GM18499 (cell line): ENCODE data around the gene ANGPTL1.
"Not testable (repeated sequence)": the region's sequence is repeated elsewhere in the genome, so short reads cannot be mapped to it uniquely, and the experiment has no call there.

ENCODE experiments used
- ATAC-seq: cut with Tn5 transposase; IDR thresholded peaks from one replicate; pipeline ENCODE4 v1.9.1; 2021; ENCODE audit warnings: moderate number of reproducible peaks; ENCODE audit not compliant: insufficient read depth, unreplicated experiment

ANGPTL1 gene

DNA sequence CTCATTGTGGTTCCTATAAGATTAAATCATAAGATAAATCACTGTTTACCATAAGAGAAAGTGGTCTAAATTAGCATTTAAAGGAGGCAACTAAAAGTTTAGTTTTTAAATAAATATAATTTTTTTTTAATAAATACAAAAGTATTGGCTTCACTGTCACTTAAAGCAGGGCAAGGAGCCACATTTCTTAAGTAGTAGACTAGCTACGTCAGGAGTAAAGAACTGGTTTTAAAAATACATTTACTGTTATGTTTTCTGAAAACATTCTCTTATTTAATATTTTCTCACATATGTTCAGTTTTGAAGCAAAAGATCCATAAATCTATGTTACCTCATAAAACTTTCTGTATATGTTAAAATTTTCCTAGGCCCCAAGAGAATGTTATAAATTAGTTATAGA is 2.2 kb downstream of the ANGPTL1 start:
- ATAC-seq, result no peak

- no peak for ATAC-seq
Measured at GRCh38 chr1:178867670-178868069, 3.2 kb downstream of the ANGPTL1 start.

GRCh38 chr1:178864326-178864725 is 6.6 kb downstream of the ANGPTL1 start:
- ATAC-seq, result no peak

DNA sequence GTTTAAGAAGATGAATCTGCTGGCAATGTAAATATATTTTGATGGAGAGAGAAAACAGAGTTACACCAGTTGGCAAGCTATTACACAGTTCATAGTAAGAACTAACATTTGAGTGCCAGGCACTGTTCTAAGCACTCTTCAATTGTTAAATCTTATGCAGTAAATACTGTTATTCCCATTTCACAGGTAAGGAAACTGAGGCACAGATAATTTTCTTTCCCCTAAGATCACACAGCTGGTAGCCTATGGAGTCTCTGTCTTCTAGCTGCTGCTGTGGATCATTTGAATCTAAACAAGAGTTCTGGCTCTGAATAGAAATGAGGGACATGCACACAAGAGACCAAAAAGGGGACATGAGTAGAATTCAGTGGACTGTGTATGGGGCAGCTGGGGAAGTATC is 8.0 kb downstream of the ANGPTL1 start:
- ATAC-seq, result no peak

DNA sequence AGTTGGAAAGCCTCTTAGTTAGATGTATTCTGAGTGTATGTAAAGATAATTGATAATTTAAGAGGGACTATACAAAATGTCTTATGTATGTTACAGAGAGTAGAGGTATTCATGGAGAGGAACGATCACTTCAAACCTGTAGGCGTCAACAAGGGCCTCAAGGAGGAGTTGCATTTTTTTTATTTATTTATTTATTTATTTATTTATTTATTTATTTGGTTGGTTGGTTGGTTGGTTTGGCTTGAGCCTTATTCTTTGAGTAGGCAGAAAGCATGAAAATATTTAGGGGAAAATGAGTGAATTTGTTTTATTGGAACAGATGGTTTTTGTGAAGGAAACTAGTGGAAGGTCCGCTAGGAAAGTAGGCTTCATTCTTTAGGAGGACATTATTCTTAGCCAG is 8.5 kb downstream of the ANGPTL1 start:
- no peak for ATAC-seq

GRCh38 chr1:178857126-178857525 is 13.8 kb downstream of the ANGPTL1 start:
- ATAC-seq, result no peak

DNA sequence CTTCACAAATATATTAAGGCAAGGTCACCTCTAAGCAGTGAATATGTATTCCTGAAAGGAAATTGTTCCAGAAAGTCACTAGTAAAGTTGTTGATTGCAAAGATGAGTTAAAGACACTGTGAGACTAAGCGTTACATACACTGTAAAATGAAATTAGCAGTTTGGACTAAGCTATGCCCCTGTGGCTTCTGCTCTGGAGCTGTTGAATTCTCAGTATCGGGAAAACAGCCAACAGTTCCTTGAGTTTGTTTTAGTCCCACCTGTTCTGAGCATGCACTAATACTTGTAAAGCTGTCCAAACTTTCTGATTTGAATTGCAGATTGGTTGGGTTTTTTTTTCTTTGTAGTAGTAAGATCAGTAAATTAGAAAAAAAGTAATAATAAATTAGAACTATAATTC is 21.0 kb downstream of the ANGPTL1 start:
- ATAC-seq, result no peak

GRCh38 chr1:178847919-178848318 is 23.0 kb downstream of the ANGPTL1 start:
- not testable (repeated sequence) for ATAC-seq

DNA sequence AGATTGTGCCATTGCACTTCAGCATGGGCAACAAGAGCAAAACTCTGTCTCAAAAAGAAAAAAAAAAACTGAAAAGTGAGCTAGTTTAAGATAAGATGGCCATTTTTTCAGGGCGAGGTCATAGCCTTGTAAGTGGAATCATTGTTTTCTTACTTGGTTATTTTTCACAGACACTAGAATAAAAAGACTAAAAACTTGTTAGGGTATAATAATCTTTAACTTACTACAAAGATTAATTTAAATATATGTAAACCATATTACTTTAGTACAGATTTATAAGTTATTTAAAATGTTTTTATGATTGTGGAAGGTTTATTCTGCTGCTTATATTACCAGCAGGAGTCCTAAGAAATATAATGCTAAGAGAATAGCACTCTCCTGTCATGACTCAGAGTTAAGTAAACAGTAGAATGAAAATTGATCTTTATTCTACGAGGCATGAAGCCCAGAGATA is 23.5 kb downstream of the ANGPTL1 start:
- ATAC-seq, result no peak

DNA sequence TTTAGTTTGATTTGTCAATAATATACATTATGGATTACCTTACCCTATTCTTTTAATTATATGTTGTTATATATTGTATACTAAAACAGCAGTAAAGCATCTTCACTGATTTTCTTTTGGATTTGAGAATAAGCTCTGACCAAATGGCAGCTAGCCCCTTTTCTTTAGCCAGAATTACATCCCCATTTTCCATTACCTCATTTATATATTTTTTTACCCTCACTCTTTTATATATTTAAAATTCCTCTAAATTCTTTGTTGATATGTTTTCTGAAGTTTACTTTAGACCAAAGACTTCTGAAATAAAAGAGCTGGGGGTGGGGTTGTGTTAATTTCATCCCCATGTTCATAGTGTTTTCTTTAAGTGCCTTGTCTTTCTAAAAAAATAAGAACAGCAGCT is 24.6 kb downstream of the ANGPTL1 start:
- no peak for ATAC-seq

DNA sequence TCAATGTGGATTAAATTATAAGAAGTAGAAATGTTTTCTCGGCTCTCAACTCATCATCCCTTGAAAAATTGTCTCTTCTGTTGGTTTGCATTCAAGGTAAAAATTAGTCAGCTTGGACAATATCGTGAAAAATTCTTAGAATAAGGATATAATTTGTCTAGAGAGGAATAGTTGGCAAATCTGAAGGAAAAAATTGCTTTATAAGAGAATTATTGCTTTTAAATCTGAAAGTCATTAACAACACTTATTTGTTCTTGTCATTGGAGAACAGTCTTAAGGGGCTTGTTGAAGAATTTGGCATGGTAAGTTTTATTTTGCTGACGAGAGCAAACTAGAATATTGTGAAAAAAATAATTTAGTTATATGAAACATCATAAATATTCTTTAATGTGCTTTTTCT is 26.4 kb downstream of the ANGPTL1 start:
- no peak for ATAC-seq

DNA sequence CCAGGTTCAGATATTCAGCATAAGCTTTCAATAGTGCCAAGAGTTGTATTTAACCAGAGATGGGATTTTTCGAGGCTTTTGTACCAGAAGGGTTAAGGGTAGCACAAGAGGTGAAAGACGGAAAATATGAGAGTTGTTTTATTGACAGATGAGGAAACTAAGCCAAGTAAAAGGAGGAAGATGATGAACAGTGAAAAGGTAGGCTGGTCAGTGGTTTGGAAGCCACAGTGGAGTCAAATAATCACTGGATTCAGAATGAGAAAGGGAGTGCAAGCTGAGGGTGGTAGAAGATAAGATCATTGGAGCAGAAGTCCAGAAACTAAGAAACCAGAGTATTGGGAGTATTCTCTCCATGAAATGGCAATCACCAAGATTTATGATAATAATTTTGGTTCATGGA is 45.7 kb downstream of the ANGPTL1 start:
- ATAC-seq, result no peak

DNA sequence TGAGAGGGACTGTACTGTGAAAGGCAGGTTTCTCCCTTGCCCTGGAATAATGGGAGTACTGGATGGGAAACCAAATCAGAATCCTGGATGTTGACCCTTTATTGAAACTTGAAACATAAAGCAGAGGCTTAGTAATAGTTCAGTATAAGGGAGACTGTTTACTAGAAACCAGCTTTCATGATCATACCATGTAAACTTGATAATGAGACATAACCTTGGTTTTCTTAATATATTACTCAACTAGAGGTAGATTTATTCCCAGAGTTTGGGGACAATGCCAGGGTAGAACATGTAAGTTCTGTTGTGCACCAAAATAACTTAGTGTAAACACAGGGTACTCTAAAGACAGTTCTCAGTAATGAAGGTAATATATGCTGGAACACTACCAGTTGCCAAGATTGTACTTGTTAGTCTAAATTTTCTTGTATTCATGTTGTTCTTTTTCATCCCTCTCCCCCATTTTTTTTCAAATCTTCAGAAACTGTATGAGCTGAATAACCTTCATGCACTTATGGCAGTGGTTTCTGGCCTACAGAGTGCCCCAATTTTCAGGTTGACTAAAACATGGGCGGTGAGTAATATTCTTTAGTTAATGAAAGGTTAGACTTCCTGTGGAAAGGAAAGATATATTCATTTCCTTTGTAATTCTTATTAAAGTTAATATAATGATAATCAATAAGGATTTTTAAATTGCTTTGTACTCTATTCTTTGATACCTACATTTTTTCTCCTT is 49.6 kb downstream of the ANGPTL1 start:
- no peak for ATAC-seq

- no peak for ATAC-seq
Measured at GRCh38 chr1:178819123-178819522, 51.8 kb downstream of the ANGPTL1 start.

- no peak for ATAC-seq
Measured at GRCh38 chr1:178818416-178818815, 52.5 kb downstream of the ANGPTL1 start.

DNA sequence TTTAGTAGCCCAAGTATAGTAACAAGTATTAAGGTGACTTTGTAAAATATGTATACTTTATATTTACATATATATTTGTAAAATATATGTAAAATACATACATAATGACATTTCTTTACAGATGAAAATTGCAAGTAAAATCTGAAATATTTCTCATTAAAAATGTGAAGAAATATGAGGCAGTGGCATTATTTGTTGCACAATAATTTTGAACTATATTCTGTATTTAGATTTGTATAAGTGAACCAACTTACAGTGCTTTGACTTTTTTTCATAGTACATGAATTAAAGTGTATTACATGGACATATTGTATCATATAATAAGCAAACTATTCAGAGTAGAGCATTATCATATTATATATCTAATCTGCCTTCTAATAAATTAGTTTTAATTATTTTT is 60.3 kb downstream of the ANGPTL1 start:
- ATAC-seq, result no peak

DNA sequence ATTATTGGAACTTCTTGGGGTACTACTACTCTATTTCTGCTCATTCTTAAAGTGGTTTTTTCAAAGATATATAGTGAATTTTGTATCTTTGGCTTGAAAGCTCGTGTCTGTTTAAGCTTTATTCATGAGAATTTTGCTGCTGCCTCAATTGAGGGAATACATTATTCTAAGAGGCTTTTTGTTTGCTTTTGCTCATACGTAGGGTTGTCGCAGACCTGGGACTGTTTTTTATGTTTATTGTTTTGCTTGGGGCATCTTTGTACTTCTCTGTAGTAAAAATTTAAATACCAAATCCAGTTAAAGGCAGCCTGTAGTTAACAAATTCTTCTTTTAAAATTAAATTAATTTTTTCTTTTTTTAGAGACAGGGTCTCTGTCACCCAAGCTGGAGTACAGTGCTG is 62.3 kb downstream of the ANGPTL1 start:
- no peak for ATAC-seq

DNA sequence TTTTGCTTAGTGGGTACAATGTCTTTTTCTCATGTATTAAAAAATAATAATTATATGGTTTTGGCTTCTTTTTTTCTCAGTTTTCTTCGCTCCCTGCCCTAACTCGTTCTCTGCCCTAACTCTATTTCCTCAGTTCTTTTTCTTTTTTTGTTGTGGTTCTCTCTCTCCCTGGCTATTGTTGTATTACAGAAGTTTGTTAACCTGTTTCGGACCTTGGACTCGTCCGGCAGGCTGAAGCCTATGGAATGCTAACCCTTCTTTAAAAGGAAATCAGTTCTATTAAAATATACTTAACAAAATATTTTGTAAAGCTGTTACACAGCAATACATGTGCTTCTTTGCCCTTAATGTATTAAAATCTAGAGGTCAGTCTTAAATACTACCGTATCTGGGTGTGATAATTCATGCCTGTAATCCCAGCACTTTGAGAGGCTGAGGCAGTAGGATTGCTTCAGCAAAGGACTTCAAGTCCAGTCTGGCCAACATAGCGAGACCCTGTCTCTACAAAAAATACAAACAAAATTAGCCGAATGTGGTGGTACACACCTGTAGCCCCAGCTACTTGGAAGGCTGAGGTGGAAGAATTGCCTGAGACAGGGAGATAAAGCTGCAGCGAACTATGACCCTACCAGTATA is 64.1 kb downstream of the ANGPTL1 start:
- ATAC-seq, result no peak

DNA sequence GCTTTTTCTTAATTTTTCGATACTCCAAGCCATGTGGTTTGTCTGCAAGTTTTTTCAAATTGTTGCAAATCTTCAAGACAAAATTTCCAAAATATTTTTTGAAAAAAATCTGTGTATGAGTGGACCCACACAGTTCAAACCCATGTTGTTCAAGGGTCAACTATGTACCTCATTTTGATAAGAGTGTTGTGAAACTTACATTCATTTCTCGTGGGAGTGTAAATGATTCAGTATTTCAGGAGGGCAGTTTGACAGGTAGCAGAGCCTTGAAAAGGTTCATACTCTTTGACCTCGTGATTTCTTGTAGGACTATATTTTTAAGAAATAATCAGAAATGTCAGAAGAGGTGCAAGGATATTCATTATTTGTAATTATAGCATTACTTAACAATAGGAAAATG is 68.0 kb downstream of the ANGPTL1 start:
- ATAC-seq, result no peak
